GM10248 (cell line): Measurements from ENCODE around the gene CEMP1.

Source experiments
- CTCF ChIA-PET: fragments of 300-600 bp; sonication (Branson Sonifier 250); formaldehyde crosslinking; extraction: SDS; loops from one replicate; lab custom pipeline; 2021; ENCODE audit warnings: antibody characterized with exemption; lab: Yijun Ruan, JAX
- POLR2A ChIA-PET: fragments of 350-650 bp; sonication (Branson Sonifier 250); formaldehyde crosslinking; extraction: SDS; loops from one replicate; lab custom pipeline; 2020; ENCODE audit warnings: antibody characterized with exemption; lab: Yijun Ruan, JAX
- DNase-seq: peaks from one replicate; pipeline ENCODE4 v3.0.0; 2012; ENCODE audit errors: extremely low spot score
- TF ChIP-seq, protein P1 (sequence below): IDR thresholded peaks from 2 replicates; pipeline ENCODE4 v1.5.1; 2012; ENCODE audit warnings: mild to moderate bottlenecking, low read depth; ENCODE audit errors: extremely low read depth, missing control alignments, control extremely low read depth

The CEMP1 gene

GRCh38 chr16:2516391-2517240, 14.6 kb downstream of the CEMP1 start:
- POLR2A ChIA-PET, result interaction anchor here (1.0 to 1.2 kb wide), 2 partner anchors 15 to 16 kb away, joined by 6 to 8 read pairs; partner anchors contain the start of gene CEMP1
- CTCF ChIA-PET, result no interaction called here
- no peak for DNase-seq
- TF ChIP-seq, protein P1, sequence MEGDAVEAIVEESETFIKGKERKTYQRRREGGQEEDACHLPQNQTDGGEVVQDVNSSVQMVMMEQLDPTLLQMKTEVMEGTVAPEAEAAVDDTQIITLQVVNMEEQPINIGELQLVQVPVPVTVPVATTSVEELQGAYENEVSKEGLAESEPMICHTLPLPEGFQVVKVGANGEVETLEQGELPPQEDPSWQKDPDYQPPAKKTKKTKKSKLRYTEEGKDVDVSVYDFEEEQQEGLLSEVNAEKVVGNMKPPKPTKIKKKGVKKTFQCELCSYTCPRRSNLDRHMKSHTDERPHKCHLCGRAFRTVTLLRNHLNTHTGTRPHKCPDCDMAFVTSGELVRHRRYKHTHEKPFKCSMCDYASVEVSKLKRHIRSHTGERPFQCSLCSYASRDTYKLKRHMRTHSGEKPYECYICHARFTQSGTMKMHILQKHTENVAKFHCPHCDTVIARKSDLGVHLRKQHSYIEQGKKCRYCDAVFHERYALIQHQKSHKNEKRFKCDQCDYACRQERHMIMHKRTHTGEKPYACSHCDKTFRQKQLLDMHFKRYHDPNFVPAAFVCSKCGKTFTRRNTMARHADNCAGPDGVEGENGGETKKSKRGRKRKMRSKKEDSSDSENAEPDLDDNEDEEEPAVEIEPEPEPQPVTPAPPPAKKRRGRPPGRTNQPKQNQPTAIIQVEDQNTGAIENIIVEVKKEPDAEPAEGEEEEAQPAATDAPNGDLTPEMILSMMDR, result no peak

DNA sequence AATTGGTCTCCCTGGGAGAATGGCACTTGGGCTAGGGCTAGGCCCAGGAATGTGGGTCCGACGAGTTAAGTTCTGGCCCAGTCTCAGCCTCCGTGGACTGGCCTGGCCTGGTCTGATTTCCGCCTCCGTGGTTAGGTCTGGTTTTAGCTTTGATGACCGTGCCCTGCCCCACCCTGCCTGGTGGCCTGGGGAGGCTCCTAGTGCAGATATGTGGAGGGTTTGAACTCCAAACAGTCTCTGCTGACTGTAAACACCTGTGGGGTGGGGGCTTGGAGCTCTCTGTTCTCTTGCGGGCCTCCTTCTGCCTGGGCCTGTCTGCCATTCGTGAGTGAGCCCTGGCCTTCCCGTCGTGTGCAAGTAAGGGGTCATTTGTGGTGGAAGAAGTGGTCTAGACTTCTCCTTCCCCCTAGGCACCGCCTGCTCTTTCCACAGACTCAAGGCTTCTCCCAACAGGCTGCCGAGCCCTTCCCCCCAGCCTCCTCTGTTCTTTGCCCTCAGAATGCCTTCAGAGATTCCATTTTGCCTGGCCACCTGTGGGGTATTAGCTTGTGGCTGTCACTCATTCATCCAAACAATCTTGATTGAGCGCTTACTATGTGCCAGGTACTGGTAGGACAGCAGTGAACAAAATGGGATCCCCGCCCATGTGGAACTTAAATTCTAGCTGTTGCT, 15.9 kb downstream of the CEMP1 start:
- POLR2A ChIA-PET, result interaction anchor here (0.6 to 1.2 kb wide), 5 partner anchors 9 to 252 kb away, joined by 3 to 8 read pairs (median 6); partner anchors contain the start of gene CEMP1
- DNase-seq, result no peak
- CTCF ChIA-PET, result interaction anchor here (1.1 kb wide), 1 partner anchor 14 kb away, joined by 3 read pairs; no protein-coding TSS in a partner anchor
- TF ChIP-seq, protein P1, result no peak

GRCh38 chr16:2514333-2515179, 16.7 kb downstream of the CEMP1 start:
- POLR2A ChIA-PET, result interaction anchor here (0.5 to 0.6 kb wide), 3 partner anchors 31 to 238 kb away, joined by 3 to 6 read pairs (median 6); partner anchors contain the start of gene SRRM2
- DNase-seq, result no peak
- TF ChIP-seq, protein P1, result no peak

GRCh38 chr16:2513405-2514332, 17.5 kb downstream of the CEMP1 start, which contains the start of gene ATP6V0C:
Gene ATP6V0C, plus strand, starts transcription at chr16:2513952. Its CDS starts 152 bp downstream, at chr16:2514104.
- ChIA-PET CTCF (interaction anchor here (1.0 kb wide), 1 partner anchor 43 kb away, joined by 3 read pairs; the partner anchor contains the start of gene NTN3), POLR2A (interaction anchor here (0.5 to 0.6 kb wide), 2 partner anchors 31 to 239 kb away, joined by 3 to 6 read pairs; partner anchors contain the start of gene SRRM2)
- DNase-seq, result peak; percentile 97
- TF ChIP-seq, protein P1, result no peak

More at GRCh38 chr16:2514333-2515179, 16.7 kb downstream of the CEMP1 start:
- CTCF ChIA-PET, result interaction anchor here (1.1 kb wide), 1 partner anchor 13 kb away, joined by 3 read pairs; no protein-coding TSS in a partner anchor

DNA sequence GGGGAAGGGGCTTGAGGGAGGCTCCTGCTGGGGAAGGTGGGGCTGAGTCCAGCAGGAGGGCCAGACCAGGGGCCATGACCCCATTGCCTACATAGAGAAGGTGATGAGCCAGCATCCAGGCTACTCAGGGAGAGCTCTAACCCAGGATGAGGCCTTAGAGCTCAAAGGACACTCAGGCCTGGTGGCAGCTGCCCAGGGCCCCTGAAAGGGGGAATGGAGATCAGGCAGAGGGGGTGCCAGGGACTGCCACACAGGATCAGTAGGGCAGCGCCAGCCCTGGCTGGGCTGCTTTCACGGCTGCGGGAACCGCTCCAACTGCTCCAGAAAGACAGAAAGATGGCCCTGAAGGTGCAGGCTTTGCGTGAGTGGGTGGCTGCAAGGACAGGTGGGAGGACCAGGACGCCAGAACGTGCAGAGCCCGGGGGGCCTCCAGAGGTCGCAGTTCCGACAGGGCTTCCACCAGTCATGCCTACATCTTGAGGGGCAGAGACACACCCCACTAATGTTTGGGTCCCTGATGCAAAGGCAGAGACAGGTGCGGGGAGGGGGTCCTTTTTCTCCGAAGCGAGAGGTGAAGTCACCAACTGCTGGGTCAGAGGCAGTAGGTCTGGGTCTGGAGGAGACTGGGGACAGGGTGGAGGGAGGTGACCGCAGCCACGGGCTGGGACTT, 18.3 kb downstream of the CEMP1 start:
- ChIA-PET CTCF (interaction anchor here (1.0 to 4.2 kb wide), 3 partner anchors 12 to 318 kb away, joined by 3 to 24 read pairs (median 6); partner anchors contain the start of gene NTN3), POLR2A (no interaction called here)
- peak; percentile 53 for DNase-seq
- TF ChIP-seq, protein P1, result peak; percentile 31
